WTC11 (cell line): ENCODE measurements around the gene ADCY5. TPM values are rescaled to one million over a fixed set of nuclear protein-coding genes. Genes with fewer than 3 reads are reported as not detected.

ENCODE experiments used
- ATAC-seq: fragments of 200-7000 bp; cut with Tn5 transposase; 2 replicates; pipeline ENCODE4 v1.10.0; 2021; ENCODE audit warnings: mild to moderate bottlenecking, moderate library complexity
- CTCF ChIA-PET: fragments of 300-600 bp; sonication (Branson Sonifier 250); formaldehyde crosslinking; loops from one replicate; lab custom pipeline; 2021; ENCODE audit warnings: antibody characterized with exemption; lab: Charles Lee
- POLR2A ChIA-PET: fragments of 350-600 bp; sonication (Branson Sonifier 250); formaldehyde crosslinking; loops from one replicate; lab custom pipeline; 2021; ENCODE audit warnings: antibody characterized with exemption; lab: Charles Lee
- DNase-seq: peaks from one replicate; pipeline ENCODE4 v3.0.0; 2021; ENCODE audit warnings: low spot score
- H3K27ac Mint-ChIP-seq: 2 replicates; pipeline ENCODE4 v1.8.0; 2021; ENCODE audit warnings: mixed read lengths
- H3K27me3 Mint-ChIP-seq: 2 replicates; pipeline ENCODE4 v1.8.0; 2021; ENCODE audit warnings: low read depth, mild to moderate bottlenecking, moderate library complexity, mixed read lengths
- H3K36me3 Mint-ChIP-seq: 2 replicates; pipeline ENCODE4 v1.8.0; 2021; ENCODE audit warnings: mixed read lengths
- H3K4me1 Mint-ChIP-seq: 2 replicates; pipeline ENCODE4 v1.8.0; 2022; ENCODE audit warnings: mixed read lengths
- H3K4me3 Mint-ChIP-seq: 2 replicates; pipeline ENCODE4 v1.8.0; 2021; ENCODE audit warnings: mild to moderate bottlenecking, moderate library complexity, mixed read lengths
- H3K9me3 Mint-ChIP-seq: 2 replicates; pipeline ENCODE4 v1.8.0; 2021; ENCODE audit warnings: mixed read lengths
- HMGXB4 ChIP-seq: sonication (generic); formaldehyde crosslinking; IDR thresholded peaks from 2 replicates; pipeline ENCODE4 v1.8.1; 2023; ENCODE audit warnings: mild to moderate bottlenecking, moderate library complexity, missing genetic modification reagents
- NFATC4 ChIP-seq: fragments of 250-450 bp; sonication (Bioruptor Pico); IDR thresholded peaks from 2 replicates; pipeline ENCODE4 v1.9.0; 2021; ENCODE audit warnings: mild to moderate bottlenecking
- NR1H2 ChIP-seq: sonication (generic); formaldehyde crosslinking; IDR thresholded peaks from 2 replicates; pipeline ENCODE4 v1.9.0; 2021; ENCODE audit warnings: mild to moderate bottlenecking, moderate library complexity, missing genetic modification reagents
- PRDM15 ChIP-seq: sonication (generic); formaldehyde crosslinking; IDR thresholded peaks from 2 replicates; pipeline ENCODE4 v1.8.0; 2022; ENCODE audit warnings: missing genetic modification reagents
- RELA ChIP-seq: sonication (generic); formaldehyde crosslinking; IDR thresholded peaks from 2 replicates; pipeline ENCODE4 v1.8.1; 2022; ENCODE audit warnings: missing genetic modification reagents, mild to moderate bottlenecking, borderline replicate concordance
- TCF7 ChIP-seq: sonication (generic); formaldehyde crosslinking; IDR thresholded peaks from 2 replicates; pipeline ENCODE4 v1.8.0; 2022; ENCODE audit warnings: mild to moderate bottlenecking, low read depth, missing genetic modification reagents, moderate library complexity
- total RNA-seq: library from RNA; stranded (reverse); gene quantifications from 3 replicates; pipeline ENCODE4 v1.2.3, GENCODE V29; 2021
- TF ChIP-seq, protein P1 (sequence below): sonication (generic); formaldehyde crosslinking; conservative IDR thresholded peaks from 2 replicates; pipeline ENCODE4 v1.8.1; 2023; ENCODE audit warnings: mild to moderate bottlenecking, low read depth, missing genetic modification reagents, moderate library complexity
- TF ChIP-seq, protein P2 (sequence below): fragments of 250-450 bp; sonication (Bioruptor Pico); IDR thresholded peaks from 2 replicates; pipeline ENCODE4 v1.9.0; 2021; ENCODE audit warnings: mild to moderate bottlenecking
- TF ChIP-seq, protein P3 (sequence below): sonication (generic); formaldehyde crosslinking; IDR thresholded peaks from 2 replicates; pipeline ENCODE4 v1.8.1; 2022; ENCODE audit warnings: mild to moderate bottlenecking, moderate library complexity, missing genetic modification reagents
- TF ChIP-seq, protein P4 (sequence below): fragments of 250-450 bp; sonication (Bioruptor Pico); IDR thresholded peaks from 2 replicates; pipeline ENCODE4 v1.9.0; 2021; ENCODE audit warnings: mild to moderate bottlenecking
- TF ChIP-seq, protein P5 (sequence below): sonication (generic); formaldehyde crosslinking; IDR thresholded peaks from 2 replicates; pipeline ENCODE4 v1.8.1; 2022; ENCODE audit warnings: low read depth, mild to moderate bottlenecking, moderate library complexity, missing genetic modification reagents, borderline replicate concordance

Gene ADCY5
- total RNA-seq, 1 experiment from 2014 or later = 23.5 TPM

DNA sequence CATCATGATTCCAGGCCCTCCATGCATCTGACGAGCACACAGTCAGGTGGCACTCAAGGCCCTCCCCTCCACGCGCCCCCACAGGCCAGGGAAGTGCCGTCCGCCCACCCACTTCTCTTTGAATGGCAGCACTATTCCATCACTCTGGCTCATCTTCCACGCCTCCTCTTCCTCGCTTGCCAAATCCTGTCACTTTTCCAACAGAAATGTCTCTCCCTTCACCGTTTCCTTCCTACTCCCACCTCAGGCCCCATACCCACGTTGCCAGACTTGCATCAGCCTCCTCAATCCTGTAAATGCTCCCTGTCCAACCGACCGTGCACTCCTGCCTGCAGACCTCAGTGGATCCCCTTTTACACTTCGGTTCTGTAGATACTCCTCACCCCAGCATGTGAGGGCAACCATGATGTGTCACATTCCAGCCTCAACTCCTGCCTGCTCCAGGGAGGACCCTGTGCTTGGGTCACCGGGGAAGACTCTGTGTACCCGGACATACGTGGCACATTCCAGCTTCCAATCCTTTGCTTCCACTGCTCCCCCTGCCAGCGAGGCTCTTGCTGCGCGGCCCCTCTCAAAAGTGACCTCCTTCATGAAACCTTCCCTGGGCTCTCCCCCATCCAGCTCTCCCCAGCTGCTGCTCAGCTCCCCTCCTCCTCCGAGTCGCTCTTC lies 29.6 kb downstream of the ADCY5 start (continued):
- TF ChIP-seq, protein P1, sequence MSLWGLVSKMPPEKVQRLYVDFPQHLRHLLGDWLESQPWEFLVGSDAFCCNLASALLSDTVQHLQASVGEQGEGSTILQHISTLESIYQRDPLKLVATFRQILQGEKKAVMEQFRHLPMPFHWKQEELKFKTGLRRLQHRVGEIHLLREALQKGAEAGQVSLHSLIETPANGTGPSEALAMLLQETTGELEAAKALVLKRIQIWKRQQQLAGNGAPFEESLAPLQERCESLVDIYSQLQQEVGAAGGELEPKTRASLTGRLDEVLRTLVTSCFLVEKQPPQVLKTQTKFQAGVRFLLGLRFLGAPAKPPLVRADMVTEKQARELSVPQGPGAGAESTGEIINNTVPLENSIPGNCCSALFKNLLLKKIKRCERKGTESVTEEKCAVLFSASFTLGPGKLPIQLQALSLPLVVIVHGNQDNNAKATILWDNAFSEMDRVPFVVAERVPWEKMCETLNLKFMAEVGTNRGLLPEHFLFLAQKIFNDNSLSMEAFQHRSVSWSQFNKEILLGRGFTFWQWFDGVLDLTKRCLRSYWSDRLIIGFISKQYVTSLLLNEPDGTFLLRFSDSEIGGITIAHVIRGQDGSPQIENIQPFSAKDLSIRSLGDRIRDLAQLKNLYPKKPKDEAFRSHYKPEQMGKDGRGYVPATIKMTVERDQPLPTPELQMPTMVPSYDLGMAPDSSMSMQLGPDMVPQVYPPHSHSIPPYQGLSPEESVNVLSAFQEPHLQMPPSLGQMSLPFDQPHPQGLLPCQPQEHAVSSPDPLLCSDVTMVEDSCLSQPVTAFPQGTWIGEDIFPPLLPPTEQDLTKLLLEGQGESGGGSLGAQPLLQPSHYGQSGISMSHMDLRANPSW (CRISPR knock-in tag) = no peak
- TF ChIP-seq RELA = no peak
- TF ChIP-seq, protein P2, sequence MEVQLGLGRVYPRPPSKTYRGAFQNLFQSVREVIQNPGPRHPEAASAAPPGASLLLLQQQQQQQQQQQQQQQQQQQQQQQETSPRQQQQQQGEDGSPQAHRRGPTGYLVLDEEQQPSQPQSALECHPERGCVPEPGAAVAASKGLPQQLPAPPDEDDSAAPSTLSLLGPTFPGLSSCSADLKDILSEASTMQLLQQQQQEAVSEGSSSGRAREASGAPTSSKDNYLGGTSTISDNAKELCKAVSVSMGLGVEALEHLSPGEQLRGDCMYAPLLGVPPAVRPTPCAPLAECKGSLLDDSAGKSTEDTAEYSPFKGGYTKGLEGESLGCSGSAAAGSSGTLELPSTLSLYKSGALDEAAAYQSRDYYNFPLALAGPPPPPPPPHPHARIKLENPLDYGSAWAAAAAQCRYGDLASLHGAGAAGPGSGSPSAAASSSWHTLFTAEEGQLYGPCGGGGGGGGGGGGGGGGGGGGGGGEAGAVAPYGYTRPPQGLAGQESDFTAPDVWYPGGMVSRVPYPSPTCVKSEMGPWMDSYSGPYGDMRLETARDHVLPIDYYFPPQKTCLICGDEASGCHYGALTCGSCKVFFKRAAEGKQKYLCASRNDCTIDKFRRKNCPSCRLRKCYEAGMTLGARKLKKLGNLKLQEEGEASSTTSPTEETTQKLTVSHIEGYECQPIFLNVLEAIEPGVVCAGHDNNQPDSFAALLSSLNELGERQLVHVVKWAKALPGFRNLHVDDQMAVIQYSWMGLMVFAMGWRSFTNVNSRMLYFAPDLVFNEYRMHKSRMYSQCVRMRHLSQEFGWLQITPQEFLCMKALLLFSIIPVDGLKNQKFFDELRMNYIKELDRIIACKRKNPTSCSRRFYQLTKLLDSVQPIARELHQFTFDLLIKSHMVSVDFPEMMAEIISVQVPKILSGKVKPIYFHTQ (CRISPR knock-in tag) = no peak

DNA sequence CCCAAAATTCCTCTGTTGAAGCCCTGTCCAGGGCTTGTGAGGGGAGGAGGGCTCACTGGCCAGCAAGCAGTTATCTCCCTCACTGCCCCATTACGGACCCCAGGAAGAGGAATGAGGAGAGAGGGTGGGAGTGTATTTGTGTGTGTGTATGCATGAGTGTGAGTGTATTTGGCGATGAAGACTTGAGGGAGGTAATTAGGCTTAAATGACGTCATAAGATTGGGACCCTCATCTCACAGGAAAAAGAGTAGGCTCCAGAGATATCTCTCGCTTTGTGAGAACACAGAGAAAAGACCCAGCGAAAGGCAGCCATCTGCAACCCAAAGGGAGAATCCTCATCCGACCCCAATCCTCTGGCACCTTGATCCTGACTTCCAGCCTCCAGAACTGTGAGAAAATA lies 32.2 kb downstream of the ADCY5 start:
- DNase-seq = no peak
- Mint-ChIP-seq H3K27me3 (no peaks in the 10 kb centered on the region), H3K4me1 (peaks cover 15% of the 10 kb centered on the region), H3K4me3 (no peak overlapping the region), H3K27ac (no peak overlapping the region), H3K9me3 (no peaks in the 10 kb centered on the region), H3K36me3 (no peaks in the 10 kb centered on the region)
- no peak for ATAC-seq
- TF ChIP-seq PRDM15 (CRISPR knock-in tag) (no peak), RELA (no peak), TCF7 (no peak), HMGXB4 (no peak), NR1H2 (CRISPR knock-in tag) (no peak), NFATC4 (CRISPR knock-in tag) (no peak)
- TF ChIP-seq, protein P3, sequence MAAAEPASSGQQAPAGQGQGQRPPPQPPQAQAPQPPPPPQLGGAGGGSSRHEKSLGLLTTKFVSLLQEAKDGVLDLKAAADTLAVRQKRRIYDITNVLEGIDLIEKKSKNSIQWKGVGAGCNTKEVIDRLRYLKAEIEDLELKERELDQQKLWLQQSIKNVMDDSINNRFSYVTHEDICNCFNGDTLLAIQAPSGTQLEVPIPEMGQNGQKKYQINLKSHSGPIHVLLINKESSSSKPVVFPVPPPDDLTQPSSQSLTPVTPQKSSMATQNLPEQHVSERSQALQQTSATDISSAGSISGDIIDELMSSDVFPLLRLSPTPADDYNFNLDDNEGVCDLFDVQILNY (CRISPR knock-in tag) = no peak
- TF ChIP-seq, protein P4, sequence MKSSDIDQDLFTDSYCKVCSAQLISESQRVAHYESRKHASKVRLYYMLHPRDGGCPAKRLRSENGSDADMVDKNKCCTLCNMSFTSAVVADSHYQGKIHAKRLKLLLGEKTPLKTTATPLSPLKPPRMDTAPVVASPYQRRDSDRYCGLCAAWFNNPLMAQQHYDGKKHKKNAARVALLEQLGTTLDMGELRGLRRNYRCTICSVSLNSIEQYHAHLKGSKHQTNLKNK (CRISPR knock-in tag) = no peak
- TF ChIP-seq, protein P5, sequence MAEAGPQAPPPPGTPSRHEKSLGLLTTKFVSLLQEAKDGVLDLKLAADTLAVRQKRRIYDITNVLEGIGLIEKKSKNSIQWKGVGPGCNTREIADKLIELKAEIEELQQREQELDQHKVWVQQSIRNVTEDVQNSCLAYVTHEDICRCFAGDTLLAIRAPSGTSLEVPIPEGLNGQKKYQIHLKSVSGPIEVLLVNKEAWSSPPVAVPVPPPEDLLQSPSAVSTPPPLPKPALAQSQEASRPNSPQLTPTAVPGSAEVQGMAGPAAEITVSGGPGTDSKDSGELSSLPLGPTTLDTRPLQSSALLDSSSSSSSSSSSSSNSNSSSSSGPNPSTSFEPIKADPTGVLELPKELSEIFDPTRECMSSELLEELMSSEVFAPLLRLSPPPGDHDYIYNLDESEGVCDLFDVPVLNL (CRISPR knock-in tag) = no peak
- ChIA-PET POLR2A (no interaction called here), CTCF (interaction anchor here (1.0 kb wide), 1 partner anchor 51 kb away, joined by 3 read pairs; no protein-coding TSS in a partner anchor)
